Glutamatergic neuron (in vitro differentiated cells): ENCODE results near the gene CD63. TPM values are rescaled to one million over a fixed set of nuclear protein-coding genes. Genes with fewer than 3 reads are reported as not detected.
A peak's percentile ranks its signal among the peaks of the same experiment; 100 is the strongest.

Experiments
- DNase-seq: peaks from one replicate; pipeline ENCODE4 v3.0.0; 2022
- H3K27ac Mint-ChIP-seq: one replicate; pipeline ENCODE4 v1.8.0; 2020; ENCODE audit warnings: mild to moderate bottlenecking, mixed read lengths, inconsistent platforms; ENCODE audit not compliant: unreplicated experiment
- H3K27me3 Mint-ChIP-seq: one replicate; pipeline ENCODE4 v1.8.0; 2020; ENCODE audit warnings: mild to moderate bottlenecking, moderate library complexity, mixed read lengths, inconsistent platforms; ENCODE audit not compliant: unreplicated experiment
- H3K36me3 Mint-ChIP-seq: one replicate; pipeline ENCODE4 v1.8.0; 2020; ENCODE audit warnings: mild to moderate bottlenecking, mixed read lengths, inconsistent platforms; ENCODE audit not compliant: unreplicated experiment
- H3K4me1 Mint-ChIP-seq: one replicate; pipeline ENCODE4 v1.8.0; 2020; ENCODE audit warnings: mild to moderate bottlenecking, low read depth, mixed read lengths, inconsistent platforms; ENCODE audit not compliant: unreplicated experiment
- H3K4me3 Mint-ChIP-seq: one replicate; pipeline ENCODE4 v1.8.0; 2020; ENCODE audit warnings: mild to moderate bottlenecking, mixed read lengths, inconsistent platforms; ENCODE audit not compliant: unreplicated experiment
- H3K9me3 Mint-ChIP-seq: one replicate; pipeline ENCODE4 v1.8.0; 2020; ENCODE audit warnings: mild to moderate bottlenecking, moderate library complexity, mixed read lengths, inconsistent platforms; ENCODE audit not compliant: unreplicated experiment
- CTCF ChIP-seq: fragments of 200-600 bp; sonication (generic); IDR thresholded peaks from one replicate; pipeline ENCODE4 v1.5.0; 2021; ENCODE audit not compliant: partially characterized antibody, unreplicated experiment
- total RNA-seq: library from RNA; stranded (reverse); fragmentation: NEBNext Ultra II Directional; extraction: Animal tissue kit (Norgen Biotek cat#: 25700); gene quantifications from one replicate; pipeline ENCODE4 v1.2.1, GENCODE V29; 2021; ENCODE audit not compliant: unreplicated experiment

Gene CD63
- total RNA-seq, 1 donor from 2014 or later = 619 TPM

- H3K4me3 Mint-ChIP-seq = peak overlapping the region; percentile 96
- H3K4me1 Mint-ChIP-seq = peaks cover 31% of the 10 kb centered on the region
- peaks cover 9% of the 10 kb centered on the region for H3K36me3 Mint-ChIP-seq
- no peak for DNase-seq
- peaks cover 14% of the 10 kb centered on the region for H3K9me3 Mint-ChIP-seq
- peak overlapping the region; percentile 70 for H3K27ac Mint-ChIP-seq
- TF ChIP-seq CTCF = no peak
- peaks cover 17% of the 10 kb centered on the region for H3K27me3 Mint-ChIP-seq
Observed at GRCh38 chr12:55726971-55727370, 1.8 kb downstream of the CD63 start.

GRCh38 chr12:55725556-55725955 lies 3.3 kb downstream of the CD63 start:
- H3K36me3 Mint-ChIP-seq = peaks cover 9% of the 10 kb centered on the region
- peaks cover 12% of the 10 kb centered on the region for H3K9me3 Mint-ChIP-seq
- H3K27me3 Mint-ChIP-seq = peaks cover 13% of the 10 kb centered on the region
- peak overlapping the region; percentile 96 for H3K4me3 Mint-ChIP-seq
- H3K4me1 Mint-ChIP-seq = peaks cover 30% of the 10 kb centered on the region
- no peak for TF ChIP-seq CTCF
- peak overlapping the region; percentile 80 for H3K27ac Mint-ChIP-seq
- no peak for DNase-seq

- peaks cover 9% of the 10 kb centered on the region for H3K9me3 Mint-ChIP-seq
- DNase-seq = no peak
- peak overlapping the region; percentile 96 for H3K4me3 Mint-ChIP-seq
- peak overlapping the region; percentile 80 for H3K27ac Mint-ChIP-seq
- peaks cover 9% of the 10 kb centered on the region for H3K36me3 Mint-ChIP-seq
- TF ChIP-seq CTCF = no peak
- H3K27me3 Mint-ChIP-seq = peaks cover 9% of the 10 kb centered on the region
- H3K4me1 Mint-ChIP-seq = peaks cover 28% of the 10 kb centered on the region
Observed at GRCh38 chr12:55724940-55725309, 3.9 kb downstream of the CD63 start.

GRCh38 chr12:55724226-55724939 lies 4.4 kb downstream of the CD63 start:
- TF ChIP-seq CTCF = peak; percentile 44
- peak; percentile 76 for DNase-seq
- peaks cover 26% of the 10 kb centered on the region for H3K4me1 Mint-ChIP-seq
- H3K4me3 Mint-ChIP-seq = peak overlapping the region; percentile 96
- H3K9me3 Mint-ChIP-seq = peaks cover 6% of the 10 kb centered on the region
- peak overlapping the region; percentile 2 for H3K27ac Mint-ChIP-seq
- peaks cover 9% of the 10 kb centered on the region for H3K36me3 Mint-ChIP-seq
- peaks cover 4% of the 10 kb centered on the region for H3K27me3 Mint-ChIP-seq

- no peak overlapping the region for H3K4me3 Mint-ChIP-seq
- no peak for DNase-seq
- TF ChIP-seq CTCF = no peak
- H3K4me1 Mint-ChIP-seq = peaks cover 28% of the 10 kb centered on the region
- peaks cover 2% of the 10 kb centered on the region for H3K27me3 Mint-ChIP-seq
- peaks cover 9% of the 10 kb centered on the region for H3K36me3 Mint-ChIP-seq
- peaks cover 6% of the 10 kb centered on the region for H3K9me3 Mint-ChIP-seq
- peak overlapping the region; percentile 5 for H3K27ac Mint-ChIP-seq
Observed at GRCh38 chr12:55723516-55724225, 5.1 kb downstream of the CD63 start.
